ENCODE measurements around the gene CARD10. TPM values are rescaled to one million over a fixed set of nuclear protein-coding genes. Genes with fewer than 3 reads are reported as not detected.

The CARD10 gene
- total and polyA plus RNA-seq, 2 of the 13 experiments (the other 11 are each of a cell fraction or from before 2014, with no cell fraction given), result 35.2 to 55.8 TPM

GRCh38 chr22:37544955-37545702, 25.9 kb upstream of the CARD10 start:
- Histone ChIP-seq H3K9me3 (ENCODE audit: low read length) (no peaks in the 10 kb centered on the region), H3K9ac (ENCODE audit: insufficient read depth, low read depth, low read length) (peak overlapping the region; percentile 62), H4K20me1 (ENCODE audit: insufficient read depth, low read length) (no peaks in the 10 kb centered on the region), H3K27me3 (ENCODE audit: control insufficient read depth in 1 of 2, insufficient read depth in 2 of 2, low read length in 2 of 2) (no peaks in the 10 kb centered on the region), H2AFZ (ENCODE audit: low read length) (no peak overlapping the region), H3K27ac (ENCODE audit: extremely low read length, insufficient read depth, low read length) (peak overlapping the region; percentile 90), H3K4me2 (ENCODE audit: low read depth, low read length) (peak overlapping the region; percentile 75), H3K4me1 (ENCODE audit: insufficient read depth, low read length) (peaks cover 89% of the 10 kb centered on the region), H3K36me3 (replicated peaks in 1 of 2; ENCODE audit: control insufficient read depth in 1 of 2, insufficient read depth in 2 of 2, low read length in 2 of 2) (no peaks in the 10 kb centered on the region), H3K79me2 (ENCODE audit: insufficient read depth, low read length) (no peaks in the 10 kb centered on the region), H3K4me3 (replicated peaks in 1 of 3; ENCODE audit: insufficient read depth in 1 of 3, low read depth in 2 of 3, low read length in 3 of 3) (peak overlapping the region; percentile 32 to 70 (median 39); a peak in 5 of 6 replicates)
- intact Hi-C loops (cut with micrococcal nuclease; ENCODE audit: unreplicated experiment) (loop anchor here (1.0 kb wide), 3 partner anchors 18 to 47 kb away; no protein-coding TSS in a partner anchor), in situ Hi-C loops (cut with HindIII; ENCODE audit: extremely low pct_ligation_motif_present, low pct_unique_long_range_greater_than_20kb) (loop anchor here (10.0 kb wide), 1 partner anchor 60 kb away; the partner anchor contains the start of gene GGA1)
- DNase-seq (ENCODE audit: low spot score) (peak; percentile 81), FAIRE-seq (peak; percentile 86), ATAC-seq (peak; percentile 55)
- ChIA-PET POLR2A (interaction anchor here (0.6 to 16.3 kb wide), 15 partner anchors 17 to 299 kb away, joined by 3 to 976 read pairs (median 4); partner anchors contain the start of genes ANKRD54, CDC42EP1, GGA1 and LGALS2), CTCF (ENCODE audit: low intra/inter-chr PET ratio, low total read pairs) (interaction anchor here (0.9 to 4.1 kb wide), 4 partner anchors 17 to 47 kb away, joined by 3 to 39 read pairs (median 14); no protein-coding TSS in a partner anchor)
- 8% methylated on average over 8 of the region's 11 CpGs for WGBS (ENCODE audit: low lambda C conversion rate)
- BruUV-seq (replicated peaks), result TSS peak; percentile 82
- TF ChIP-seq TEAD2 (CRISPR knock-in tag; IDR thresholded peaks at IDR 0.05) (no peak), BRCA1 (CRISPR knock-in tag; IDR thresholded peaks at IDR 0.05) (peak; percentile 56; the same call in 1 of the 2 replicates), GPN1 (CRISPR knock-in tag; IDR thresholded peaks at IDR 0.05; ENCODE audit: borderline replicate concordance) (0 out of 2 replicates have a peak, but pooled peaks have one; percentile 31), NKX3-1 (CRISPR knock-in tag; IDR thresholded peaks at IDR 0.05) (peak; percentile 37; the same call in 1 of the 2 replicates), ZNF775 (CRISPR knock-in tag; IDR thresholded peaks at IDR 0.05; ENCODE audit: borderline replicate concordance) (peak; percentile 15; the same call in 1 of the 2 replicates), PRDM15 (CRISPR knock-in tag; IDR thresholded peaks at IDR 0.05) (0 out of 2 replicates have a peak, but pooled peaks have one; percentile 30), NCOR1 (IDR thresholded peaks at IDR 0.05; ENCODE audit: borderline replicate concordance, low read length) (no peak), ZNF776 (CRISPR knock-in tag; IDR thresholded peaks at IDR 0.05) (peak; percentile 58; the same call in 1 of the 2 replicates), ZNF274 (CRISPR knock-in tag; IDR thresholded peaks at IDR 0.05) (0 out of 2 replicates have a peak, but pooled peaks have one; percentile 5), ATF2 (CRISPR knock-in tag; IDR thresholded peaks at IDR 0.05) (peak; percentile 96), SMC3 (IDR thresholded peaks at IDR 0.05; ENCODE audit: low read length) (peak; percentile 85), STAG1 (CRISPR knock-in tag; IDR thresholded peaks at IDR 0.05) (peak; percentile 81), CHD4 (IDR thresholded peaks at IDR 0.05; ENCODE audit: borderline replicate concordance, low read length) (peak; percentile 99), PAF1 (CRISPR knock-in tag; IDR thresholded peaks at IDR 0.05) (no peak), KMT2B (CRISPR knock-in tag; IDR thresholded peaks at IDR 0.05) (no peak; the same call in 1 of the 2 replicates), ZNF749 (CRISPR knock-in tag; IDR thresholded peaks at IDR 0.05; ENCODE audit: borderline replicate concordance) (peak; percentile 94; the same call in 1 of the 2 replicates), ZNF850 (CRISPR knock-in tag; conservative IDR thresholded peaks at IDR 0.05) (0 out of 2 replicates have a peak, but pooled peaks have one; percentile 15), MXD3 (CRISPR knock-in tag; IDR thresholded peaks at IDR 0.05) (0 out of 2 replicates have a peak, but pooled peaks have one; percentile 15)

All from HepG2 (cell line).